ENCODE measurements around the gene EPS15.

GRCh38 chr1:51564124-51564523 is 45.1 kb upstream of the EPS15 start:
- no peak for TF ChIP-seq POLR2A (IDR thresholded peaks at IDR 0.05)
- TF ChIP-seq CTCF (IDR thresholded peaks at IDR 0.05): no peak
- no peak for TF ChIP-seq POLR2AphosphoS5 (IDR thresholded peaks at IDR 0.05)
- TF ChIP-seq EP300 (IDR thresholded peaks at IDR 0.05): no peak
